Astrocyte (in vitro differentiated cells and primary cell): Measurements from ENCODE around the gene NAT9.

Experiments used
- CTCF ChIP-seq: IDR thresholded peaks from 2 replicates; pipeline ENCODE4 v1.5.1; 2011; ENCODE audit warnings: low read depth, mild to moderate bottlenecking, inconsistent platforms, low read length, moderate library complexity; ENCODE audit not compliant: insufficient read depth
- EZH2 ChIP-seq: IDR thresholded peaks from 2 replicates; pipeline ENCODE4 v1.6.1; 2012; ENCODE audit warnings: mild to moderate bottlenecking, low read length, inconsistent platforms; ENCODE audit not compliant: insufficient read depth

- TF ChIP-seq EZH2 (no peak), CTCF (no peak)
These were observed 34.0 kb downstream of the NAT9 start for GRCh38 chr17:74742153-74742515.
